ENCODE measurements around the gene AP2A1. TPM values are rescaled to one million over a fixed set of nuclear protein-coding genes. Genes with fewer than 3 reads are reported as not detected.

Gene AP2A1
- total and polyA plus RNA-seq, 2 of the 13 experiments (the other 11 are each of a cell fraction or from before 2014, with no cell fraction given), result 22.7 to 39.7 TPM

DNA sequence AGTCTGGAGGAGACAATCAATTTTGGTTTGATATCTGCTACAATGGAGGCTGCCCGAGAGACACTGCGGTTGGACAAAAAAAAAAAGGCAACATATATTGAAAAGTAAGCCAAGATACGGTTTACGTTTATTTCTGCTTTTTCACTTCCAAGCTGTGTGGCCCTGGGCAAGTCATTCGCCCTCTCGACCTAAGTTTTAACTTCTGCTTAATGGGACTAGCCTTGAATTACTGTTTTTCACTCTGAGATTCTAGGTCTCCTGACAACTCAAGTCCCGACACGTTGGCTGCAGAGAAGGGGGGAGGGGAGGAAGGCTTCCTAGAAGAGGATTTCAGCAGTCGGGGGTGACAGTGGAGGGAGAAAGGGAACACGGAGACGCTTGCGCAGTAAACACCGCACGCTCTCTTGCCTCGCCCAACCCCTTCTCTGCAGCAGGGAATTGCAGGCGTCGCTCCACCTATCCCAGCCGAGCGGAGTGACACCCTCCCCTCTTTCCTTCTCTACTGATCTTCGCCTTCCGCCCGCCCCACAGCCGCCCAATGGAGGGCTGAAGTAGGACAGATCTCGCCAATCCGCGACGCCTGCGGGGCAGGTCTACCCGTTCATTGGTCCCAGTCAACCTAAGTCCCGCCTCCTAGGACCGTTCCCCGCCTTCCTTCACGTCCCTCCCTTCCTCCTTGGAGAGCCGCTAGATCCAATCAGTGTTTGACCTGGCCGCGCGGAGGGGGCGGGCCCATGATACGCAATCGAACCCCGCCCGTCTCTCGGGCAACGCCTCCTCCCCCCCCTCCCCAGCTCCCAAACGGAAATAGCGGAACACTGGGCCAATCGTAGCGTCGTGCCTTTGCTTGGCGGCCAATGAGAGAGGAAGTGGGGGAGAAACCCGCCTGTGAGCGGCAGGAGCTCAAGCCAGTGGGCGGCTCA, 533 bp upstream of the AP2A1 start (continued):
- TF ChIP-seq ZNF510 (CRISPR knock-in tag; IDR thresholded peaks at IDR 0.05; ENCODE audit: low read depth), result no peak; the same call in 1 of the 2 replicates
- no peak for TF ChIP-seq JDP2 (CRISPR knock-in tag; IDR thresholded peaks at IDR 0.05; ENCODE audit: borderline replicate concordance)
- 0 out of 4 replicates have a peak, but pooled peaks of 1 of the 2 experiments have one; percentile 31 for TF ChIP-seq KLF16 (CRISPR knock-in tag; IDR thresholded peaks at IDR 0.05)
- TF ChIP-seq, protein P1, sequence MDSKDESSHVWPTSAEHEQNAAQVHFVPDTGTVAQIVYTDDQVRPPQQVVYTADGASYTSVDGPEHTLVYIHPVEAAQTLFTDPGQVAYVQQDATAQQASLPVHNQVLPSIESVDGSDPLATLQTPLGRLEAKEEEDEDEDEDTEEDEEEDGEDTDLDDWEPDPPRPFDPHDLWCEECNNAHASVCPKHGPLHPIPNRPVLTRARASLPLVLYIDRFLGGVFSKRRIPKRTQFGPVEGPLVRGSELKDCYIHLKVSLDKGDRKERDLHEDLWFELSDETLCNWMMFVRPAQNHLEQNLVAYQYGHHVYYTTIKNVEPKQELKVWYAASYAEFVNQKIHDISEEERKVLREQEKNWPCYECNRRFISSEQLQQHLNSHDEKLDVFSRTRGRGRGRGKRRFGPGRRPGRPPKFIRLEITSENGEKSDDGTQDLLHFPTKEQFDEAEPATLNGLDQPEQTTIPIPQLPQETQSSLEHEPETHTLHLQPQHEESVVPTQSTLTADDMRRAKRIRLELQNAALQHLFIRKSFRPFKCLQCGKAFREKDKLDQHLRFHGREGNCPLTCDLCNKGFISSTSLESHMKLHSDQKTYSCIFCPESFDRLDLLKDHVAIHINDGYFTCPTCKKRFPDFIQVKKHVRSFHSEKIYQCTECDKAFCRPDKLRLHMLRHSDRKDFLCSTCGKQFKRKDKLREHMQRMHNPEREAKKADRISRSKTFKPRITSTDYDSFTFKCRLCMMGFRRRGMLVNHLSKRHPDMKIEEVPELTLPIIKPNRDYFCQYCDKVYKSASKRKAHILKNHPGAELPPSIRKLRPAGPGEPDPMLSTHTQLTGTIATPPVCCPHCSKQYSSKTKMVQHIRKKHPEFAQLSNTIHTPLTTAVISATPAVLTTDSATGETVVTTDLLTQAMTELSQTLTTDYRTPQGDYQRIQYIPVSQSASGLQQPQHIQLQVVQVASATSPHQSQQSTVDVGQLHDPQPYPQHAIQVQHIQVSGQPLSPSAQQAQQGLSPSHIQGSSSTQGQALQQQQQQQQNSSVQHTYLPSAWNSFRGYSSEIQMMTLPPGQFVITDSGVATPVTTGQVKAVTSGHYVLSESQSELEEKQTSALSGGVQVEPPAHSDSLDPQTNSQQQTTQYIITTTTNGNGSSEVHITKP (CRISPR knock-in tag; IDR thresholded peaks at IDR 0.05; ENCODE audit: low read depth), result peak; percentile 88
- TF ChIP-seq SP4 (CRISPR knock-in tag; IDR thresholded peaks at IDR 0.05), result peak; percentile 95
- TF ChIP-seq ZNF670 (CRISPR knock-in tag; IDR thresholded peaks at IDR 0.05; ENCODE audit: borderline replicate concordance), result no peak
- TF ChIP-seq ZNF367 (CRISPR knock-in tag; IDR thresholded peaks at IDR 0.05; ENCODE audit: borderline replicate concordance), result no peak
- TF ChIP-seq, protein P2, sequence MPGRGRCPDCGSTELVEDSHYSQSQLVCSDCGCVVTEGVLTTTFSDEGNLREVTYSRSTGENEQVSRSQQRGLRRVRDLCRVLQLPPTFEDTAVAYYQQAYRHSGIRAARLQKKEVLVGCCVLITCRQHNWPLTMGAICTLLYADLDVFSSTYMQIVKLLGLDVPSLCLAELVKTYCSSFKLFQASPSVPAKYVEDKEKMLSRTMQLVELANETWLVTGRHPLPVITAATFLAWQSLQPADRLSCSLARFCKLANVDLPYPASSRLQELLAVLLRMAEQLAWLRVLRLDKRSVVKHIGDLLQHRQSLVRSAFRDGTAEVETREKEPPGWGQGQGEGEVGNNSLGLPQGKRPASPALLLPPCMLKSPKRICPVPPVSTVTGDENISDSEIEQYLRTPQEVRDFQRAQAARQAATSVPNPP (CRISPR knock-in tag; IDR thresholded peaks at IDR 0.05), result no peak
- no peak for TF ChIP-seq GFI1 (CRISPR knock-in tag; IDR thresholded peaks at IDR 0.05; ENCODE audit: borderline replicate concordance)
- TF ChIP-seq, protein P3, sequence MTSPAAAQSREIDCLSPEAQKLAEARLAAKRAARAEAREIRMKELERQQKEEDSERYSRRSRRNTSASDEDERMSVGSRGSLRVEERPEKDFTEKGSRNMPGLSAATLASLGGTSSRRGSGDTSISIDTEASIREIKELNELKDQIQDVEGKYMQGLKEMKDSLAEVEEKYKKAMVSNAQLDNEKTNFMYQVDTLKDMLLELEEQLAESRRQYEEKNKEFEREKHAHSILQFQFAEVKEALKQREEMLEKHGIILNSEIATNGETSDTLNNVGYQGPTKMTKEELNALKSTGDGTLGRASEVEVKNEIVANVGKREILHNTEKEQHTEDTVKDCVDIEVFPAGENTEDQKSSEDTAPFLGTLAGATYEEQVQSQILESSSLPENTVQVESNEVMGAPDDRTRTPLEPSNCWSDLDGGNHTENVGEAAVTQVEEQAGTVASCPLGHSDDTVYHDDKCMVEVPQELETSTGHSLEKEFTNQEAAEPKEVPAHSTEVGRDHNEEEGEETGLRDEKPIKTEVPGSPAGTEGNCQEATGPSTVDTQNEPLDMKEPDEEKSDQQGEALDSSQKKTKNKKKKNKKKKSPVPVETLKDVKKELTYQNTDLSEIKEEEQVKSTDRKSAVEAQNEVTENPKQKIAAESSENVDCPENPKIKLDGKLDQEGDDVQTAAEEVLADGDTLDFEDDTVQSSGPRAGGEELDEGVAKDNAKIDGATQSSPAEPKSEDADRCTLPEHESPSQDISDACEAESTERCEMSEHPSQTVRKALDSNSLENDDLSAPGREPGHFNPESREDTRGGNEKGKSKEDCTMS (CRISPR knock-in tag; conservative IDR thresholded peaks at IDR 0.05), result no peak
- TF ChIP-seq, protein P4, sequence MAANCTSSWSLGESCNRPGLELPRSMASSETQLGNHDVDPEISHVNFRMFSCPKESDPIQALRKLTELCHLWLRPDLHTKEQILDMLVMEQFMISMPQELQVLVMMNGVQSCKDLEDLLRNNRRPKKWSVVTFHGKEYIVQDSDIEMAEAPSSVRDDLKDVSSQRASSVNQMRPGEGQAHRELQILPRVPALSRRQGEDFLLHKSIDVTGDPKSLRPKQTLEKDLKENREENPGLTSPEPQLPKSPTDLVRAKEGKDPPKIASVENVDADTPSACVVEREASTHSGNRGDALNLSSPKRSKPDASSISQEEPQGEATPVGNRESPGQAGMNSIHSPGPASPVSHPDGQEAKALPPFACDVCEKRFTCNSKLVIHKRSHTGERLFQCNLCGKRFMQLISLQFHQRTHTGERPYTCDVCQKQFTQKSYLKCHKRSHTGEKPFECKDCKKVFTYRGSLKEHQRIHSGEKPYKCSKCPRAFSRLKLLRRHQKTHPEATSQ (CRISPR knock-in tag; IDR thresholded peaks at IDR 0.05; ENCODE audit: borderline replicate concordance), result no peak
- TF ChIP-seq HDAC2 (CRISPR knock-in tag; IDR thresholded peaks at IDR 0.05), result no peak
